Astrocyte of the cerebellum (primary cell): Measurements from ENCODE around the gene NAPSA.

Source experiments
- DNase-seq: peaks from one replicate; pipeline ENCODE4 v3.0.0-alpha.2; 2011; ENCODE audit warnings: low read depth
- H3K4me3 ChIP-seq: 2 replicates; pipeline ENCODE4 v1.5.1; 2011; ENCODE audit warnings: mild to moderate bottlenecking, low read depth, low read length, moderate library complexity
- CTCF ChIP-seq: IDR thresholded peaks from 2 replicates; pipeline ENCODE4 v1.5.1; 2012; ENCODE audit warnings: low read length, low read depth, moderate library complexity, mild to moderate bottlenecking; ENCODE audit errors: missing control alignments
- in situ Hi-C: cut with HindIII; loops from 2 replicates; pipeline ENCODE4 v1.10.0; 2017; ENCODE audit warnings: low sequenced_read_pairs

Gene NAPSA

GRCh38 chr19:50322931-50323781 lies 42.3 kb downstream of the NAPSA start:
- no peak for DNase-seq
- in situ Hi-C loops, result no loop called here
- TF ChIP-seq CTCF, result no peak
- H3K4me3 ChIP-seq, result no peak overlapping the region

DNA sequence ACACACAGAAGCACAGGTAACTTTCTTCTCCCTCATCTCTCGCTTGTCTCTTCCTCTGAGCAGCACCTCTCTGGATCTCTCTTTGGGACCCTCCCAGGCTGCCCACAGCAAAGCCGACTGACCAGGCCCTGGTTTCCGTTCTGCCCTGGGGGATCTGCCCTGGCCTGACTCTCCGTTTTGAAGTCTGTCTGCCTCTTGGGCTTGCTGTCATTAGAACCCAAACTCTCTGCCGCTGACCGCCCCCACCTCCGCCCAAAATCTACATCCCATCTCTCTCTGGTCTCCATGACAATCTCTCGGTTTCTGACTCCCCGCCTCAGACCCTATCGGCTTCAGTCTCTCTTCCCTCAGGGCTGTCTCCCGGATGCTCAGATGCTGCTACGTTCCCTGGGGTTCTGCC lies 43.2 kb downstream of the NAPSA start:
- in situ Hi-C loops, result no loop called here
- no peak overlapping the region for H3K4me3 ChIP-seq
- no peak for TF ChIP-seq CTCF
- no peak for DNase-seq

DNA sequence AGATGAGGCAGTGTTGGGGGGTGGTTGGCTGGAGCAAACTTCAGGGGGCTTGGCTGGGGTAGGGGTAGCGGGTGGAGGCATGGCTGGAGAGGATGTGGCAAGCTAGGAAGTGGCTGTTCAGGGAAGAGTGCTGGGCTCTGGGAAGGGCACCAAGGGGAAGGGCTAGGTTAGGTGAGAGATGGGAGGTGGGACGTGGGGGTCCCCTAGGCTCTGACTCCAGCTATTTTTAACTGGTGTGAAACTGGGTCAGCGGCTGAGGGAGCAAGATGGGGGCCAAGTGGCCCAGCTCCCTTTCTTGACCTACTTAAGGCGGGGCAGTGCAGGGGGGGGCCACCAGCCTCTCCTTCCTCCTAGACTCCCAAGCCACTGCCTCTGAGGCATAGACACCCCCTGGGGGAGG lies 43.6 kb downstream of the NAPSA start:
- no peak overlapping the region for H3K4me3 ChIP-seq
- DNase-seq, result no peak
- in situ Hi-C loops, result no loop called here
- TF ChIP-seq CTCF, result no peak

GRCh38 chr19:50320596-50320995 lies 44.8 kb downstream of the NAPSA start:
- H3K4me3 ChIP-seq, result no peak overlapping the region
- DNase-seq, result no peak
- TF ChIP-seq CTCF, result no peak
- in situ Hi-C loops, result no loop called here

DNA sequence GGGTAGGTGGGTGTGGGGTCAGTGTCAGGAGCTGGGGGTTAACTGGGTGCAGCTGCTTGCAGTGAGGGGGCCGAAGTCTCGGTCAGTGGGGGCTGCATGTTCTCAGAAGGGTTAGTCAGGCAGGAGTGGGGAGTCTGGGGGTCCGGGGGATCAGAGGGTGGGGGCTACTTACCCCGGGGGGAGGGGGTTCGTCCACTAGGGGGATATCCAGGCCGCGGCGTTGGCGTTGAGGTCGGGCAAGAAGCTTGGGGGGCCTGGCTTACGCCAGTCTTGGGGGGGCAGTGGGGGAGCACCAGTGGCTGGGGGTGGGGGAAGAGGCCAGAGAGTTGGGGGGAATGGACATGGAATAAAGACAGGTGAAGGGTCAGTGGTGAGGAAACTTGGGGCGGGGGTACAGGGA lies 45.4 kb downstream of the NAPSA start:
- in situ Hi-C loops, result no loop called here
- H3K4me3 ChIP-seq, result no peak overlapping the region
- DNase-seq, result no peak
- TF ChIP-seq CTCF, result no peak

- no peak overlapping the region for H3K4me3 ChIP-seq
- DNase-seq, result no peak
- TF ChIP-seq CTCF, result no peak
- in situ Hi-C loops, result no loop called here
Measured at GRCh38 chr19:50319156-50319555, 46.3 kb downstream of the NAPSA start.
